ENCODE data around the gene ZSCAN5A.

The ZSCAN5A gene

DNA sequence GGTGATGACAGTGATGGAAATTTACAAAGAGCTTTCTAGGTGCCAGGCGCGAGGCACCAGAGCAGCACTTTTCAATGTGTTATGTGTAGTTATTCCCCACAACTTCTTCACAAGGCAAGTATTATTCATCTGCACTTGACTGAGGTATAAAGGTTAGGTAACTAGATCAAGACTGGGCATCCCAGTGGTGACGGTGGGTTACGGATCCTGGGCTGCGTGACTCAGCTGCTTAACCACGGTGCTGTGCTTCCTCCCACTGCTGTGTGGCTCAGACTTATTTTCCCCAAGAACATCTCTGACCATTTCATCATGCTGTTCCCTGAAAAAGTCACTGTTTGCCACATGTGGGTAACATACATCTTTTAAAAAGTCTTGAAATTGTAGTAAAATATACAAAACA lies 22.8 kb downstream of the ZSCAN5A start:
- Histone ChIP-seq H3K36me3 (ENCODE audit: control insufficient read depth in 1 of 2, insufficient read depth in 2 of 2, low read depth in 1 of 2, low read length in 2 of 2) (peaks cover 34 to 45% of the 10 kb centered on the region in 2 experiments), H3K4me1 (ENCODE audit: control insufficient read depth, insufficient read depth, low read depth, low read length) (peaks cover 2% of the 10 kb centered on the region), H3K4me3 (ENCODE audit: insufficient read depth in 1 of 2, low read depth in 1 of 2, low read length in 2 of 2) (no peak overlapping the region), H2BK15ac (ENCODE audit: low read depth, poor library complexity, severe bottlenecking) (no peak overlapping the region), H2BK12ac (ENCODE audit: low read length in 2 of 2) (no peak overlapping the region), H4K91ac (ENCODE audit: low read length) (no peak overlapping the region), H3K23ac (ENCODE audit: low read length in 2 of 2) (no peak overlapping the region), H3K4ac (ENCODE audit: low read depth in 1 of 2, low read length in 2 of 2) (no peak overlapping the region), H3K9ac (ENCODE audit: low read length) (no peak overlapping the region), H4K8ac (ENCODE audit: low read length) (no peak overlapping the region), H3K79me1 (replicated peaks; ENCODE audit: low read length, poor library complexity, severe bottlenecking) (peaks cover 12% of the 10 kb centered on the region), H2BK120ac (ENCODE audit: low read depth, low read length) (no peak overlapping the region), H2BK5ac (ENCODE audit: low read depth, low read length, poor library complexity, severe bottlenecking) (no peak overlapping the region), H2AFZ (ENCODE audit: low read depth, low read length) (no peak overlapping the region), H3K18ac (ENCODE audit: low read depth in 1 of 2, low read length in 2 of 2) (no peak overlapping the region), H3K27me3 (ENCODE audit: control insufficient read depth in 1 of 2, insufficient read depth in 1 of 2, low read length in 2 of 2) (no peaks in the 10 kb centered on the region), H3K9me3 (ENCODE audit: control insufficient read depth, low read length) (no peaks in the 10 kb centered on the region), H3K14ac (ENCODE audit: low read length in 2 of 2) (no peak overlapping the region), H3K27ac (ENCODE audit: low read length, poor library complexity, severe bottlenecking) (no peak overlapping the region), H3K4me2 (ENCODE audit: low read length, poor library complexity, severe bottlenecking) (no peak overlapping the region), H2AK5ac (ENCODE audit: low read length, severe bottlenecking) (no peak overlapping the region)
- DNase-seq, result no peak
- WGBS, result 100% methylated on average over 3 of the region's 6 CpGs

DNA sequence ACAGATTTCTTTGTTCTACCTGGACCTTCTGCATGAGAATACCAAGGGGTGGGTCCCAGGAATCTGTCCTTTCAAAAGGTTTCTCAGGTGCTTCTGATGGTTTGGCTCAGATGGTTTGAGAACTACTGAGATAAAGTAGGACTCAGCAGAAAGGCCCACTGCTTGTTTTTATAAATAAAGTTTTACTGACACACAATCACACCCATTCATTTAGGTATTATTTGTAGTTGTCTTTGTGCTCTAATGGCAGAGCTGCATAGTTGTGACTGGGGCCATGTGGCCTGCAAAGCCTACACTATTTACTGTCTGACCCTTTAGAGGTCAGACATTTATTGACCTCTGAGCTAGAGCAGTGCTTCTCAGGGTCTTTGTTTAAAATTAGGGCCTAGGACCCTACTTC lies 24.5 kb downstream of the ZSCAN5A start:
- Histone ChIP-seq H4K8ac (ENCODE audit: low read length) (no peak overlapping the region), H2BK12ac (ENCODE audit: low read length in 2 of 2) (no peak overlapping the region), H4K91ac (ENCODE audit: low read length) (no peak overlapping the region), H3K27ac (ENCODE audit: low read length, poor library complexity, severe bottlenecking) (no peak overlapping the region), H3K4me1 (ENCODE audit: control insufficient read depth, insufficient read depth, low read depth, low read length) (peaks cover 2% of the 10 kb centered on the region), H3K4me2 (ENCODE audit: low read length, poor library complexity, severe bottlenecking) (no peak overlapping the region), H3K36me3 (ENCODE audit: control insufficient read depth in 1 of 2, insufficient read depth in 2 of 2, low read depth in 1 of 2, low read length in 2 of 2) (peaks cover 25 to 31% of the 10 kb centered on the region in 2 experiments), H3K14ac (ENCODE audit: low read length in 2 of 2) (no peak overlapping the region), H2BK5ac (ENCODE audit: low read depth, low read length, poor library complexity, severe bottlenecking) (no peak overlapping the region), H3K9ac (ENCODE audit: low read length) (no peak overlapping the region), H2AK5ac (ENCODE audit: low read length, severe bottlenecking) (no peak overlapping the region), H2BK120ac (ENCODE audit: low read depth, low read length) (no peak overlapping the region), H3K4me3 (ENCODE audit: insufficient read depth in 1 of 2, low read depth in 1 of 2, low read length in 2 of 2) (no peak overlapping the region), H2BK15ac (ENCODE audit: low read depth, poor library complexity, severe bottlenecking) (no peak overlapping the region), H3K79me1 (replicated peaks; ENCODE audit: low read length, poor library complexity, severe bottlenecking) (peaks cover 12% of the 10 kb centered on the region), H3K9me3 (ENCODE audit: control insufficient read depth, low read length) (no peaks in the 10 kb centered on the region), H3K4ac (ENCODE audit: low read depth in 1 of 2, low read length in 2 of 2) (no peak overlapping the region), H3K18ac (ENCODE audit: low read depth in 1 of 2, low read length in 2 of 2) (no peak overlapping the region), H2AFZ (ENCODE audit: low read depth, low read length) (no peak overlapping the region), H3K23ac (ENCODE audit: low read length in 2 of 2) (no peak overlapping the region), H3K27me3 (ENCODE audit: control insufficient read depth in 1 of 2, insufficient read depth in 1 of 2, low read length in 2 of 2) (no peaks in the 10 kb centered on the region)
- no peak for DNase-seq

DNA sequence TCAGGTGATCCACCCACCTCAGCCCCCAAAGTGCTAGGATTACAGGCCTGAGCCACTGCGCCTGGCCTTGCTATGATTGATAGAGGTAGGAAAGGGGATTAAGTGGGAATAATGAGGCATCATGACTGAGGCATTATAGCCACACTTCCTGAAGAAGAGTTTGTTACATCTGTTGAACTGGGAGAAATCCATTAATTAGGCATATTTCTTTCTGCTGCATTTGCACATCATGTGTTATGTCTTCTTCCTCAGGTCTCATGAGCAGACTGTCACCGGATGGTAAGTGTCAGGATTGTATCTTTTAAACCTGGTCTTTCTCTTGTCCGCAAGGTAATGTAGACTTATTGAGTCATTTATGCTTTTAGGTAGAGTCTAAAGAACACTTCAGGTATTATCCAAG lies 29.9 kb downstream of the ZSCAN5A start:
- Histone ChIP-seq H4K8ac (ENCODE audit: low read length) (no peak overlapping the region), H2AK5ac (ENCODE audit: low read length, severe bottlenecking) (no peak overlapping the region), H2BK12ac (ENCODE audit: low read length in 2 of 2) (no peak overlapping the region), H3K27me3 (ENCODE audit: control insufficient read depth in 1 of 2, insufficient read depth in 1 of 2, low read length in 2 of 2) (no peaks in the 10 kb centered on the region), H3K4me3 (ENCODE audit: insufficient read depth in 1 of 2, low read depth in 1 of 2, low read length in 2 of 2) (no peak overlapping the region), H4K91ac (ENCODE audit: low read length) (no peak overlapping the region), H3K18ac (ENCODE audit: low read depth in 1 of 2, low read length in 2 of 2) (no peak overlapping the region), H3K79me1 (replicated peaks; ENCODE audit: low read length, poor library complexity, severe bottlenecking) (no peaks in the 10 kb centered on the region), H2BK5ac (ENCODE audit: low read depth, low read length, poor library complexity, severe bottlenecking) (no peak overlapping the region), H2BK120ac (ENCODE audit: low read depth, low read length) (no peak overlapping the region), H3K9ac (ENCODE audit: low read length) (no peak overlapping the region), H3K14ac (ENCODE audit: low read length in 2 of 2) (no peak overlapping the region), H3K27ac (ENCODE audit: low read length, poor library complexity, severe bottlenecking) (no peak overlapping the region), H3K4ac (ENCODE audit: low read depth in 1 of 2, low read length in 2 of 2) (no peak overlapping the region), H3K4me1 (ENCODE audit: control insufficient read depth, insufficient read depth, low read depth, low read length) (no peaks in the 10 kb centered on the region), H3K36me3 (ENCODE audit: control insufficient read depth in 1 of 2, insufficient read depth in 2 of 2, low read depth in 1 of 2, low read length in 2 of 2) (peaks cover 4 to 10% of the 10 kb centered on the region in 2 experiments), H3K9me3 (ENCODE audit: control insufficient read depth, low read length) (no peaks in the 10 kb centered on the region), H3K4me2 (ENCODE audit: low read length, poor library complexity, severe bottlenecking) (no peak overlapping the region), H2BK15ac (ENCODE audit: low read depth, poor library complexity, severe bottlenecking) (no peak overlapping the region), H3K23ac (ENCODE audit: low read length in 2 of 2) (no peak overlapping the region), H2AFZ (ENCODE audit: low read depth, low read length) (no peak overlapping the region)
- no peak for DNase-seq
- WGBS, result 92% methylated on average over 3 of the region's 3 CpGs

DNA sequence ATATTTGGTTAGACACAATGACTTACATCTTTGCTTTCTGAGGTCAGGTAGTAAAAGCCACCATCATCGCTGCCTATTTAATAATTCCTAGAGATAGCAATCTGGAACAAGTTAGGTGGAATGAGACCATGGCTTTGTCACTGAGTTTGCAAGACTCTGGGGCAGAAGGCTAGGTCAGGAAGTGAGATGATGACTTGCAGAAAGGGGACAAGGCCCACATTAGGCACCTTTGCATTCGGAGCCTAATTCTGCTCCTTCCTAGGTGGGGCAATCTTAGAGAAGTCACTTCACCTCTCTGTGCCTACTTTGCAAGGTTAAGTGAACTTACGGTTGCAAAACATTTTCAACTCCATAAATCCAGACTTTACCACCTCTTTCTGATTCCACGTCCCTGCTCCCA lies 31.8 kb downstream of the ZSCAN5A start:
- no peak overlapping the region for H2BK5ac ChIP-seq (ENCODE audit: low read depth, low read length, poor library complexity, severe bottlenecking)
- H3K27me3 ChIP-seq (ENCODE audit: control insufficient read depth in 1 of 2, insufficient read depth in 1 of 2, low read length in 2 of 2), result no peaks in the 10 kb centered on the region
- H2AFZ ChIP-seq (ENCODE audit: low read depth, low read length), result no peak overlapping the region
- no peak overlapping the region for H3K9ac ChIP-seq (ENCODE audit: low read length)
- no peak overlapping the region for H3K18ac ChIP-seq (ENCODE audit: low read depth in 1 of 2, low read length in 2 of 2)
- no peak overlapping the region for H2AK5ac ChIP-seq (ENCODE audit: low read length, severe bottlenecking)
- no peak overlapping the region for H3K14ac ChIP-seq (ENCODE audit: low read length in 2 of 2)
- H2BK15ac ChIP-seq (ENCODE audit: low read depth, poor library complexity, severe bottlenecking), result no peak overlapping the region
- H3K27ac ChIP-seq (ENCODE audit: low read length, poor library complexity, severe bottlenecking), result no peak overlapping the region
- no peak for DNase-seq
- H3K4me2 ChIP-seq (ENCODE audit: low read length, poor library complexity, severe bottlenecking), result no peak overlapping the region
- no peak overlapping the region for H4K91ac ChIP-seq (ENCODE audit: low read length)
- H3K36me3 ChIP-seq (ENCODE audit: control insufficient read depth in 1 of 2, insufficient read depth in 2 of 2, low read depth in 1 of 2, low read length in 2 of 2), result peaks cover 3 to 4% of the 10 kb centered on the region in 2 experiments
- no peaks in the 10 kb centered on the region for H3K4me1 ChIP-seq (ENCODE audit: control insufficient read depth, insufficient read depth, low read depth, low read length)
- H3K4me3 ChIP-seq (ENCODE audit: insufficient read depth in 1 of 2, low read depth in 1 of 2, low read length in 2 of 2), result no peak overlapping the region
- no peak overlapping the region for H3K23ac ChIP-seq (ENCODE audit: low read length in 2 of 2)
- no peak overlapping the region for H2BK120ac ChIP-seq (ENCODE audit: low read depth, low read length)
- no peak overlapping the region for H3K4ac ChIP-seq (ENCODE audit: low read depth in 1 of 2, low read length in 2 of 2)
- H4K8ac ChIP-seq (ENCODE audit: low read length), result no peak overlapping the region
- no peak overlapping the region for H2BK12ac ChIP-seq (ENCODE audit: low read length in 2 of 2)
- 98% methylated on average over 4 of the region's 4 CpGs for WGBS
- H3K79me1 ChIP-seq (replicated peaks; ENCODE audit: low read length, poor library complexity, severe bottlenecking), result peaks cover 7% of the 10 kb centered on the region
- no peaks in the 10 kb centered on the region for H3K9me3 ChIP-seq (ENCODE audit: control insufficient read depth, low read length)

All from mesenchymal stem cell (in vitro differentiated cells and primary cell).